ENCODE measurements around the gene NSUN4.
"Not testable (repeated sequence)": the region's sequence is repeated elsewhere in the genome, so short reads cannot be mapped to it uniquely, and the experiment has no call there.

GRCh38 chr1:46322191-46322590 lies 18.4 kb upstream of the NSUN4 start:
- TF ChIP-seq POLR2A, CTCF, POLR2AphosphoS5 (IDR thresholded peaks at IDR 0.05): not testable (repeated sequence)
